ENCODE results near the gene GSK3B.

DNA sequence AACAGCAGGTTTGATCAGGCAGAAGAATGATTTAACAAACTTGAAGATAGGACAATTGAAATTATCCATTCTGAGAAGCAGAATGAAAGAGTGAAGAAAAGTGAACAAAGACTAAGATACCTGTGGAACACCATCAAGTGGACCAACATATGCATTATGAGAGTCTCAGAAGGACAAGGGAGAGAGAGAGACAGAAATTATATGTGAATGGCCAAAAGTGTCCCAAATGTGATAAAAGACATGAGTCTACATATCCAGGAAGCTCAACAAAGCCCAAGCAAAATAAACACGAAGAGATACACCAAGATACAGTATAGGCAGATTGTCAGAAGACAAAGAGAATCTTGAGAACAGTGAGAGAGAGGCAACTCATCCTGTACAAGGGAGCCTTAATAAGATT is 317.9 kb downstream of the GSK3B start:
- TF ChIP-seq, protein P1, sequence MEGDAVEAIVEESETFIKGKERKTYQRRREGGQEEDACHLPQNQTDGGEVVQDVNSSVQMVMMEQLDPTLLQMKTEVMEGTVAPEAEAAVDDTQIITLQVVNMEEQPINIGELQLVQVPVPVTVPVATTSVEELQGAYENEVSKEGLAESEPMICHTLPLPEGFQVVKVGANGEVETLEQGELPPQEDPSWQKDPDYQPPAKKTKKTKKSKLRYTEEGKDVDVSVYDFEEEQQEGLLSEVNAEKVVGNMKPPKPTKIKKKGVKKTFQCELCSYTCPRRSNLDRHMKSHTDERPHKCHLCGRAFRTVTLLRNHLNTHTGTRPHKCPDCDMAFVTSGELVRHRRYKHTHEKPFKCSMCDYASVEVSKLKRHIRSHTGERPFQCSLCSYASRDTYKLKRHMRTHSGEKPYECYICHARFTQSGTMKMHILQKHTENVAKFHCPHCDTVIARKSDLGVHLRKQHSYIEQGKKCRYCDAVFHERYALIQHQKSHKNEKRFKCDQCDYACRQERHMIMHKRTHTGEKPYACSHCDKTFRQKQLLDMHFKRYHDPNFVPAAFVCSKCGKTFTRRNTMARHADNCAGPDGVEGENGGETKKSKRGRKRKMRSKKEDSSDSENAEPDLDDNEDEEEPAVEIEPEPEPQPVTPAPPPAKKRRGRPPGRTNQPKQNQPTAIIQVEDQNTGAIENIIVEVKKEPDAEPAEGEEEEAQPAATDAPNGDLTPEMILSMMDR (IDR thresholded peaks at IDR 0.05): no peak
- TF ChIP-seq POLR2A (IDR thresholded peaks at IDR 0.05): no peak

Measured in prostate gland (tissue), 2 donors.